K562 (cell line): ENCODE results near the gene MRPS18B. TPM values are rescaled to one million over a fixed set of nuclear protein-coding genes. Genes with fewer than 3 reads are reported as not detected.

Experiments used
- ATAC-seq: fragments of 200-7000 bp; cut with Tn5 transposase; 3 replicates; pipeline ENCODE4 v1.9.1; 2020; ENCODE audit warnings: moderate library complexity
- BruUV-seq: library from RNA; stranded (reverse); fragments of 400-500 nt; replicated peaks from 2 replicates; lab custom pipeline; 2021; lab: Mats Ljungman, UMichigan
- CTCF ChIA-PET: fragments of 300-600 bp; formaldehyde crosslinking; extraction: SDS; loops from one replicate; lab custom pipeline; 2021; ENCODE audit warnings: low intra/inter-chr PET ratio; lab: Yijun Ruan, JAX
- POLR2A ChIA-PET: fragments of 300-600, 350-650 bp; sonication (Branson Sonifier 250); formaldehyde crosslinking; extraction: SDS; loops from one replicate; lab custom pipeline; 2021; ENCODE audit warnings: antibody characterized with exemption, inconsistent platforms; lab: Yijun Ruan, JAX
- DNase-seq, 4 experiments: peaks; one replicate each; pipeline versions ENCODE4 v3.0.0 to v3.0.0-alpha.2; 2011 to 2018; ENCODE audit warnings: low spot score in 3 of 4, mixed read lengths in 3 of 4; ENCODE audit errors: extremely low read depth in 1 of 4
- FAIRE-seq: peaks from 2 replicates; lab custom pipeline; 2011; peaks lifted over from hg19 to GRCh38; lab: Jason Lieb, UNC
- H2AFZ ChIP-seq: 2 replicates; pipeline ENCODE4 v1.6.0; 2011; ENCODE audit warnings: low read depth, low read length, control low read depth, inconsistent platforms
- H3K27ac ChIP-seq: fragments of 200-600 bp; 3 replicates; pipeline ENCODE4 v1.8.0; 2011; ENCODE audit warnings: low read depth, mild to moderate bottlenecking, control low read depth, inconsistent platforms, low read length, moderate library complexity, mixed read lengths; ENCODE audit errors: extremely low read depth
- H3K27me3 ChIP-seq, 2 experiments: fragments of 300-600 bp in 1 of 2; 2 replicates in 1 of 2; 3 replicates in 1 of 2; pipeline versions ENCODE4 v1.6.0 to v1.8.0; 2011; ENCODE audit warnings: inconsistent platforms in 2 of 2, low read length in 2 of 2, mild to moderate bottlenecking in 1 of 2, mixed read lengths in 1 of 2, moderate library complexity in 1 of 2; ENCODE audit not compliant: control insufficient read depth in 2 of 2, insufficient read depth in 2 of 2
- H3K36me3 ChIP-seq: fragments of 300-600 bp; 3 replicates; pipeline ENCODE4 v1.8.0; 2011; ENCODE audit warnings: mild to moderate bottlenecking, low read length, inconsistent platforms; ENCODE audit not compliant: control insufficient read depth, insufficient read depth
- H3K4me1 ChIP-seq, 2 experiments: fragments of 200-600 bp in 1 of 2; replicated peaks in 1 of 2; 2 replicates in 1 of 2; 3 replicates in 1 of 2; pipeline versions ENCODE4 v1.5.1 to v1.8.0; 2011; ENCODE audit warnings: inconsistent platforms in 2 of 2, low read length in 2 of 2, mild to moderate bottlenecking in 1 of 2, mixed read lengths in 1 of 2, moderate library complexity in 1 of 2; ENCODE audit not compliant: control insufficient read depth in 2 of 2, insufficient read depth in 2 of 2
- H3K4me2 ChIP-seq: 2 replicates; pipeline ENCODE4 v1.6.1; 2011; ENCODE audit warnings: low read length, control low read depth, inconsistent platforms, mixed read lengths; ENCODE audit not compliant: insufficient read depth
- H3K4me3 ChIP-seq: fragments of 200-600 bp; sonication (generic), shearing (Covaris generic); 2 replicates; pipeline ENCODE4 v1.5.1; 2016; ENCODE audit warnings: control low read depth, inconsistent platforms
- H3K79me2 ChIP-seq: fragments of 200-600 bp; 3 replicates; pipeline ENCODE4 v1.8.0; 2011; ENCODE audit warnings: low read length, inconsistent platforms; ENCODE audit not compliant: control insufficient read depth, insufficient read depth
- H3K9ac ChIP-seq, 2 experiments: 2 replicates each; pipeline versions ENCODE4 v1.6.0 to v1.6.1; 2011; ENCODE audit warnings: low read depth in 2 of 2, low read length in 2 of 2, control low read depth in 1 of 2, inconsistent platforms in 1 of 2, mild to moderate bottlenecking in 1 of 2, mixed read lengths in 1 of 2; ENCODE audit not compliant: insufficient read depth in 1 of 2
- H3K9me1 ChIP-seq: one replicate; pipeline ENCODE4 v1.6.0; 2011; ENCODE audit warnings: inconsistent platforms, mild to moderate bottlenecking, low read length, moderate library complexity; ENCODE audit not compliant: control insufficient read depth, insufficient read depth
- H3K9me3 ChIP-seq: replicated peaks from 2 replicates; pipeline ENCODE4 v1.5.1; 2011; ENCODE audit warnings: low read depth, low read length, inconsistent platforms; ENCODE audit not compliant: control insufficient read depth, insufficient read depth
- H4K20me1 ChIP-seq: replicated peaks from 2 replicates; pipeline ENCODE4 v1.6.1; 2011; ENCODE audit warnings: low read length, inconsistent platforms, mixed read lengths; ENCODE audit not compliant: control insufficient read depth, insufficient read depth
- CHCHD3 ChIP-seq: fragments of 250-450 bp; sonication (Bioruptor Pico); IDR thresholded peaks from 2 replicates; pipeline ENCODE4 v2.1.2; 2022; ENCODE audit warnings: mild to moderate bottlenecking
- DNMT1 ChIP-seq: fragments of 450-650 bp; IDR thresholded peaks from 2 replicates; pipeline ENCODE4 v1.6.1; 2016; ENCODE audit warnings: antibody characterized with exemption, mild to moderate bottlenecking
- ESRRB ChIP-seq: fragments of 250-450 bp; sonication (Bioruptor Pico); IDR thresholded peaks from 2 replicates; pipeline ENCODE4 v1.5.0; 2020; ENCODE audit warnings: mild to moderate bottlenecking, moderate library complexity, borderline replicate concordance
- HNRNPH1 ChIP-seq: fragments of 200-400 bp; formaldehyde crosslinking; optimal IDR thresholded peaks from 2 replicates; pipeline ENCODE3; 2017; ENCODE audit warnings: low read depth, mild to moderate bottlenecking, low read length, moderate library complexity
- KLF6 ChIP-seq: fragments of 250-450 bp; sonication (Bioruptor Pico); IDR thresholded peaks from 2 replicates; pipeline ENCODE4 v1.4.0; 2020; ENCODE audit warnings: mild to moderate bottlenecking, moderate library complexity, borderline replicate concordance
- SMC3 ChIP-seq: conservative IDR thresholded peaks from 2 replicates; pipeline ENCODE4 v1.6.1; 2011; ENCODE audit warnings: low read depth, low read length, improper control_type of control experiment; ENCODE audit not compliant: insufficient read depth
- SRSF7 ChIP-seq: fragments of 200-400 bp; formaldehyde crosslinking; optimal IDR thresholded peaks from 2 replicates; pipeline ENCODE3; 2017; ENCODE audit warnings: mild to moderate bottlenecking, low read depth, low read length
- ZNF347 ChIP-seq: fragments of 450-650 bp; formaldehyde crosslinking; IDR thresholded peaks from 2 replicates; pipeline ENCODE4 v1.4.0; 2020; ENCODE audit warnings: low read depth, mild to moderate bottlenecking, moderate library complexity
- ZNF41 ChIP-seq: fragments of 250-450 bp; sonication (Bioruptor Pico); conservative IDR thresholded peaks from 2 replicates; pipeline ENCODE4 v1.4.0; 2020; ENCODE audit warnings: mild to moderate bottlenecking
- WGBS: fragments of 100-300 bp; shearing (Covaris generic); methylation state at CpG from one replicate; pipeline ENCODE4 v1.1.6; 2016; ENCODE audit warnings: low coverage, mixed read lengths; ENCODE audit not compliant: insufficient coverage; ENCODE audit errors: missing lambda C conversion rate; 5-methylcytosine and 5-hydroxymethylcytosine counted together
- in situ Hi-C: fragments of 300-500 bp; cut with MboI; formaldehyde crosslinking; loops from 4 replicates; pipeline ENCODE4 v1.15.0; 2018; ENCODE audit warnings: inconsistent platforms, mixed read lengths
- intact Hi-C: fragments of 100-400 bp; cut with micrococcal nuclease; formaldehyde crosslinking; loops from 2 replicates; pipeline ENCODE4 v1.14.2; 2022
- polyA plus RNA-seq, 8 experiments: library from polyadenylated mRNA; depleted of rRNA in 4 of 8; stranded (reverse) in 5 of 8; unstranded in 3 of 8; fragments of >200 nt; fragmentation: Nextera tagmentation in 2 of 8; fragmentation: Illumina TruSeq in 1 of 8; extraction: Ambion mirVana in 2 of 8; extraction: Trizol in 1 of 8; gene quantifications; 2 replicates each; pipeline versions ENCODE4 v1.2.1 to v1.2.3, GENCODE V29; 2011 to 2014; ENCODE audit warnings: inconsistent platforms in 1 of 8, missing spikeins in 1 of 8
- total RNA-seq, 7 experiments: library from RNA; depleted of rRNA in 6 of 7; stranded (reverse); fragments of >200 nt in 6 of 7; fragmentation: Illumina TruSeq in 2 of 7; extraction: Trizol in 2 of 7; gene quantifications; 2 replicates each; pipeline versions ENCODE4 v1.2.1 to v1.2.3, GENCODE V29; 2011 to 2021; ENCODE audit warnings: low replicate concordance in 1 of 7
- TF ChIP-seq, protein P1 (sequence below): sonication (generic); formaldehyde crosslinking; IDR thresholded peaks from 2 replicates; pipeline ENCODE4 v1.8.0; 2022; ENCODE audit warnings: mild to moderate bottlenecking, missing genetic modification reagents, borderline replicate concordance

Gene MRPS18B
- total and polyA plus RNA-seq, 9 of the 15 experiments (the other 6 are each of a cell fraction or from before 2014, with no cell fraction given), result 132 to 383 (median 178) TPM

DNA sequence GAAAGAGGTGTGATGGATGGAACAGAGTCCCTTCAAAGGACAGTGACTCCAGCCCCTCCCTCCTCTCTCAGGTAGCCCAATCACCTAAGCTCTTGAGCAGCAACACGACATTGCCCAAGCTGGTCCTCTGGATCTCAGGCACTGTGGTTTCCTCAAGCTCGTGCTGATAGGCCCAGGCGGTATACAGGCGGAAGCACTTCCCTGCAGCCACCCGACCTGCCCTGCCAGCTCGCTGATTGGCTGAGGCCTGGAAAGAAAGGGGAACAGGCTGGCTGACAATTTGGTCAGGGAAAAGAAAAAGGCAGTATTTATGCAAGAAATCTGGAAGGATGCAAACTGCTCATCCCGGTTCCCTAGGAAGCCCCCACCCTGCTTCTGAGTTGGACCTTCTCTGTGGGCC lies 38.9 kb downstream of the MRPS18B start:
- ChIA-PET POLR2A (interaction anchor here (1.0 to 2.5 kb wide), 5 partner anchors 10 to 39 kb away, joined by 3 to 9 read pairs (median 4); partner anchors contain the start of genes C6orf136 and MRPS18B), CTCF (no interaction called here)
- H3K4me2 ChIP-seq, result no peak overlapping the region
- no peaks in the 10 kb centered on the region for H3K27me3 ChIP-seq
- intact Hi-C loops (no loop called here), in situ Hi-C loops (no loop called here)
- ATAC-seq (no peak), FAIRE-seq (no peak), DNase-seq (no peak)
- H3K9me1 ChIP-seq, result no peaks in the 10 kb centered on the region
- no peak overlapping the region for H3K9ac ChIP-seq
- WGBS, result 59% methylated on average over 7 of the region's 7 CpGs
- no TSS peak for BruUV-seq
- H3K4me3 ChIP-seq, result no peak overlapping the region
- H4K20me1 ChIP-seq, result no peaks in the 10 kb centered on the region
- no peaks in the 10 kb centered on the region for H3K79me2 ChIP-seq
- no peak for TF ChIP-seq ZNF347
- TF ChIP-seq CHCHD3, result no peak
- TF ChIP-seq DNMT1, result no peak
- TF ChIP-seq ZNF41 (CRISPR knock-in tag), result no peak
- H3K36me3 ChIP-seq, result peaks cover 87% of the 10 kb centered on the region
- H2AFZ ChIP-seq, result no peak overlapping the region
- no peak overlapping the region for H3K27ac ChIP-seq
- H3K9me3 ChIP-seq, result no peaks in the 10 kb centered on the region
- no peaks in the 10 kb centered on the region; a peak in 1 of 5 replicates for H3K4me1 ChIP-seq

GRCh38 chr6:30657454-30657853 lies 39.8 kb downstream of the MRPS18B start:
- DNase-seq, result no peak
- Histone ChIP-seq H3K27me3 (no peaks in the 10 kb centered on the region), H3K9me1 (no peaks in the 10 kb centered on the region), H3K79me2 (no peaks in the 10 kb centered on the region), H4K20me1 (no peaks in the 10 kb centered on the region), H3K36me3 (peaks cover 87% of the 10 kb centered on the region), H3K9ac (no peak overlapping the region), H3K4me2 (no peak overlapping the region), H3K27ac (no peak overlapping the region), H3K9me3 (no peaks in the 10 kb centered on the region), H3K4me1 (no peaks in the 10 kb centered on the region; a peak in 1 of 5 replicates), H2AFZ (no peak overlapping the region), H3K4me3 (no peak overlapping the region)
- intact Hi-C loops, result no loop called here
- POLR2A ChIA-PET, result interaction anchor here (1.2 to 2.5 kb wide), 5 partner anchors 10 to 43 kb away, joined by 4 to 9 read pairs (median 5); partner anchors contain the start of genes C6orf136 and MRPS18B
- no peak for FAIRE-seq
- no peak for ATAC-seq
- in situ Hi-C loops, result no loop called here
- CTCF ChIA-PET, result no interaction called here
- no TSS peak for BruUV-seq
- TF ChIP-seq, protein P1, sequence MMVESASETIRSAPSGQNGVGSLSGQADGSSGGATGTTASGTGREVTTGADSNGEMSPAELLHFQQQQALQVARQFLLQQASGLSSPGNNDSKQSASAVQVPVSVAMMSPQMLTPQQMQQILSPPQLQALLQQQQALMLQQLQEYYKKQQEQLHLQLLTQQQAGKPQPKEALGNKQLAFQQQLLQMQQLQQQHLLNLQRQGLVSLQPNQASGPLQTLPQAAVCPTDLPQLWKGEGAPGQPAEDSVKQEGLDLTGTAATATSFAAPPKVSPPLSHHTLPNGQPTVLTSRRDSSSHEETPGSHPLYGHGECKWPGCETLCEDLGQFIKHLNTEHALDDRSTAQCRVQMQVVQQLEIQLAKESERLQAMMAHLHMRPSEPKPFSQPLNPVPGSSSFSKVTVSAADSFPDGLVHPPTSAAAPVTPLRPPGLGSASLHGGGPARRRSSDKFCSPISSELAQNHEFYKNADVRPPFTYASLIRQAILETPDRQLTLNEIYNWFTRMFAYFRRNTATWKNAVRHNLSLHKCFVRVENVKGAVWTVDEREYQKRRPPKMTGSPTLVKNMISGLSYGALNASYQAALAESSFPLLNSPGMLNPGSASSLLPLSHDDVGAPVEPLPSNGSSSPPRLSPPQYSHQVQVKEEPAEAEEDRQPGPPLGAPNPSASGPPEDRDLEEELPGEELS (CRISPR knock-in tag), result no peak
- TF ChIP-seq SMC3, result no peak
- no peak for TF ChIP-seq KLF6 (CRISPR knock-in tag)
- TF ChIP-seq HNRNPH1, result no peak
- TF ChIP-seq SRSF7, result no peak
- no peak for TF ChIP-seq ESRRB (CRISPR knock-in tag)
